ENCODE results near the gene SLC25A21.

The SLC25A21 gene

GRCh38 chr14:36935976-36936678 is 236.3 kb downstream of the SLC25A21 start:
- H3K4me2 ChIP-seq (ENCODE audit: low read depth, low read length, poor library complexity, severe bottlenecking), result no peak overlapping the region
- no peaks in the 10 kb centered on the region for H3K36me3 ChIP-seq (ENCODE audit: low read length)
- no peaks in the 10 kb centered on the region for H3K9me3 ChIP-seq (ENCODE audit: insufficient read depth, low read length)
- H3K27ac ChIP-seq (ENCODE audit: low read depth, low read length), result no peak overlapping the region
- TF ChIP-seq EZH2phosphoT487 (conservative IDR thresholded peaks at IDR 0.05; ENCODE audit: low read length), result no peak
- no peak for TF ChIP-seq CTCF (IDR thresholded peaks at IDR 0.05; ENCODE audit: insufficient read depth, low read length, poor library complexity, severe bottlenecking)
- no peaks in the 10 kb centered on the region for H4K20me1 ChIP-seq (ENCODE audit: low read depth, low read length)
- no peaks in the 10 kb centered on the region for H3K9me2 ChIP-seq (replicated peaks; ENCODE audit: insufficient read depth, low read length)
- no peaks in the 10 kb centered on the region for H3K27me3 ChIP-seq (ENCODE audit: low read length)
- H3K9ac ChIP-seq (ENCODE audit: low read length), result no peak overlapping the region
- no peaks in the 10 kb centered on the region for H3F3A ChIP-seq (ENCODE audit: insufficient read depth)
- no peak overlapping the region for H3K4me3 ChIP-seq (ENCODE audit: insufficient read depth, low read length, poor library complexity, severe bottlenecking)
- no peak overlapping the region for H2AFZ ChIP-seq (ENCODE audit: low read depth, low read length, severe bottlenecking)
- H3K79me2 ChIP-seq (ENCODE audit: insufficient read depth, low read length), result no peaks in the 10 kb centered on the region

GRCh38 chr14:36934304-36934703 is 238.1 kb downstream of the SLC25A21 start:
- no peaks in the 10 kb centered on the region for H3K79me2 ChIP-seq (ENCODE audit: insufficient read depth, low read length)
- no peaks in the 10 kb centered on the region for H3K36me3 ChIP-seq (ENCODE audit: low read length)
- H3K4me2 ChIP-seq (ENCODE audit: low read depth, low read length, poor library complexity, severe bottlenecking), result no peak overlapping the region
- H3K27ac ChIP-seq (ENCODE audit: low read depth, low read length), result no peak overlapping the region
- no peaks in the 10 kb centered on the region for H3K27me3 ChIP-seq (ENCODE audit: low read length)
- H3K9me2 ChIP-seq (replicated peaks; ENCODE audit: insufficient read depth, low read length), result no peaks in the 10 kb centered on the region
- no peak for TF ChIP-seq EZH2phosphoT487 (conservative IDR thresholded peaks at IDR 0.05; ENCODE audit: low read length)
- TF ChIP-seq CTCF (IDR thresholded peaks at IDR 0.05; ENCODE audit: insufficient read depth, low read length, poor library complexity, severe bottlenecking), result no peak
- no peak overlapping the region for H3K4me3 ChIP-seq (ENCODE audit: insufficient read depth, low read length, poor library complexity, severe bottlenecking)
- H4K20me1 ChIP-seq (ENCODE audit: low read depth, low read length), result no peaks in the 10 kb centered on the region
- no peaks in the 10 kb centered on the region for H3K9me3 ChIP-seq (ENCODE audit: insufficient read depth, low read length)
- H3K9ac ChIP-seq (ENCODE audit: low read length), result no peak overlapping the region
- no peak overlapping the region for H2AFZ ChIP-seq (ENCODE audit: low read depth, low read length, severe bottlenecking)
- no peaks in the 10 kb centered on the region for H3F3A ChIP-seq (ENCODE audit: insufficient read depth)

- Histone ChIP-seq H3F3A (ENCODE audit: insufficient read depth) (no peaks in the 10 kb centered on the region), H3K9ac (ENCODE audit: low read length) (no peak overlapping the region), H4K20me1 (ENCODE audit: low read depth, low read length) (no peaks in the 10 kb centered on the region), H3K27ac (ENCODE audit: low read depth, low read length) (no peak overlapping the region), H2AFZ (ENCODE audit: low read depth, low read length, severe bottlenecking) (no peak overlapping the region), H3K9me2 (replicated peaks; ENCODE audit: insufficient read depth, low read length) (no peaks in the 10 kb centered on the region), H3K36me3 (ENCODE audit: low read length) (no peaks in the 10 kb centered on the region), H3K79me2 (ENCODE audit: insufficient read depth, low read length) (no peaks in the 10 kb centered on the region), H3K4me3 (ENCODE audit: insufficient read depth, low read length, poor library complexity, severe bottlenecking) (no peak overlapping the region), H3K27me3 (ENCODE audit: low read length) (no peaks in the 10 kb centered on the region), H3K9me3 (ENCODE audit: insufficient read depth, low read length) (no peaks in the 10 kb centered on the region), H3K4me2 (ENCODE audit: low read depth, low read length, poor library complexity, severe bottlenecking) (no peak overlapping the region)
- TF ChIP-seq CTCF (IDR thresholded peaks at IDR 0.05; ENCODE audit: insufficient read depth, low read length, poor library complexity, severe bottlenecking), result no peak
- TF ChIP-seq EZH2phosphoT487 (conservative IDR thresholded peaks at IDR 0.05; ENCODE audit: low read length), result no peak
Observed at GRCh38 chr14:36931791-36932190, 240.6 kb downstream of the SLC25A21 start.

Data from SU-DHL-6 (cell line).